Activated T-cell treated with anti-CD3 and anti-CD28 coated beads for 1 hour (primary cell): ENCODE results near the gene PAWR.

ENCODE experiments used
- DNase-seq: peaks from one replicate; pipeline ENCODE4 v3.0.0-alpha.2; 2020; ENCODE audit warnings: low read depth

PAWR gene, protein sequence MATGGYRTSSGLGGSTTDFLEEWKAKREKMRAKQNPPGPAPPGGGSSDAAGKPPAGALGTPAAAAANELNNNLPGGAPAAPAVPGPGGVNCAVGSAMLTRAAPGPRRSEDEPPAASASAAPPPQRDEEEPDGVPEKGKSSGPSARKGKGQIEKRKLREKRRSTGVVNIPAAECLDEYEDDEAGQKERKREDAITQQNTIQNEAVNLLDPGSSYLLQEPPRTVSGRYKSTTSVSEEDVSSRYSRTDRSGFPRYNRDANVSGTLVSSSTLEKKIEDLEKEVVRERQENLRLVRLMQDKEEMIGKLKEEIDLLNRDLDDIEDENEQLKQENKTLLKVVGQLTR

DNA sequence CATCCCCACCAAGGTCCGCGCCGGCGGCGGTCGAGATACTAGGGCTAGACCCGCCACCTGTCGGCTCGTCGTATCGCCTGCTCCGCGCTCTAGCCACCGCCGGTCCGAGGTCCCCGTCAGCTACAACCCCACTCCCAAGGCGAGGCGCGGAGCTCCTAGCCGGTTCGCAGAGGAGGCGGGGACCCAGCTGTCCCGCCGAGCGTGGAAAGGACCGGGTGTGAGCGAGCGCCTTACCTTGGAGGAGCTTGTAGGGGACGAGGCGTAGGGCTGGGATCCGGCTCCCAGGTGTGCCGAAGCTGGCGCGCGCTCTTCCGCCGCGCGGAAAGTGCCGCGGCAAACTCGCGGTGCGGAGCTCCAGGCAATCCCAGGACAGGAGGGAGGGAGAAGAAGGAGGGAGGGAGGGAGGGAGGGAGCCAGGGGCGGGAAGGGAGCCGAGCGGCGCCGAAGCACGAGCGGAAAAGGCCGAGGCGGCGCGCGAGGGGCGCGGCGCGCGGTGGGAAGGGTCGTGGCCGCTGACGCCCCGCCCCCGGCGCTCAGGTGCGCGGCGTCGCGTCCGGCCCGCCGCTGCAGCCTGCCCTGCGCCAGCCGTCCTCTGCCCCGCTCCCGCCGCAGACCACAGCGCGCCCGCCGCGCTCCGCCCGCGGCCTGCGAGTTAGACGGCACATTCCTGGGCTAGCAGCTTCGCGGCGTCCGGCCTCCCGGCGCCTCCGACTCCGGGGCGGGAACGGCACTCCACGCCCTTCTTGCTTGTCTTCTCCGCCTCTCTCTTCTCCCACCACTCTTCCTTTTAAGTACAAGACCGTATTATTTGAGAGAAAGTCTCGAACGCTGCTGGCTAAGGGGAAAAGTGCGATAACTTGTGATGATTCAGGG, at the start of gene PAWR:
PAWR (minus strand) TSS at position 327 of the 873 bp plus-strand sequence. CDS start 720 bp downstream, outside the sequence.
- DNase-seq = no peak

DNA sequence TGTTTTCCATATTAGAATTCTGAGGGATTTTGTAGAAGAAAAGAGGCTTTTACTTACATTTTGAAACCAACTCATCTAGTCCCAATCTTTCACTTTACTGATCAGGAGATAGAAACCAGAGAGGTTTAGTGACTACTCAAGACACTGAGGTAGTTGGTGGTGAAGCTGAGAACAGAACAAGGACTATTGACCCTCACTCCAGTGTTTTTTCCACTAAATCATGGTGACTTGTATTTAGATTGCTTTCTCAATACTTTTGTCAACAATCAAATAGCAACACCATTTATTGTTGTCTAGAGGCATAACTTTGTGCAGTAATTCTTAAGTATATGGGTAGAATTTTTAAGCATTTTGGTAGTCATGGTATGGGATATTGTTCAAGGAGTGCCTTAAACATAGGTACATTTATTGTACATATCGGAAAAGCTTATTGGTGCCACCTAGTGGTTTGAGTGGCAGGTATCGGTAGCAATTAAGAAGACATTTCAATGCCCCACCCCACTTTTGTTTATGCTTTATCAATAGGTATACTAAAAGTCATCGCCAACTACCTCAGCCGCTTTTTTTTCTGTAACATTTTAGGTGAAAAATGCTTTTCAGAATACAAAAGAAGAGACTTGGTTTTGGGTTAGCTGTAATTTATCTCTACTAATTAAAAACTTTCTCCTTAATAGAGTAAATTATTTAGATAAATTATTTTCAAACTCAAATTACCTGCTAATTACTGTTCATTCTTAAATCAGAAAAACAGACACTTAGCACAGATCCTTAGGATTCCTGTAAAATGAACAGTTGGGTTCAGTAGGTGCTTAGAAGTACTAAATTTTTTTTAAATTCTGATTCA, 47.3 kb upstream of the PAWR start:
- DNase-seq = no peak

DNA sequence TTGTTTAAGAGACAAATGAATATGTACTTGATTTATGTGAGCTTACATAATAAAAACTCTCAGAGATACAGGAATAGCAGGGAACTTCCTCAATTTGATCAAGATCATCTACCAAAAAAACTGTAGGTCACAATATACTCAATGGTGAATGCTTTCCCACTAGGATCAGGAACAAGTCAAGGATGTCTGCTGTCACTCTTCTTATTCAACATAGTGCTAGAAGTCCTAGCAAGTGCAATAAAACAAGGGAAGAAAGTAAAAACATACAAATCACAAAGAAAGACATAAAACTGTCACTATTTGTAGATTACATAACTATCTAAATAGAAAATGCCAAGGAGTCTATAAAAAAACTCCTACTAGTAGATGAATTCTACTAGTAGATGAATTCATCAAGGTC, 41.9 kb upstream of the PAWR start:
- DNase-seq = no peak

DNA sequence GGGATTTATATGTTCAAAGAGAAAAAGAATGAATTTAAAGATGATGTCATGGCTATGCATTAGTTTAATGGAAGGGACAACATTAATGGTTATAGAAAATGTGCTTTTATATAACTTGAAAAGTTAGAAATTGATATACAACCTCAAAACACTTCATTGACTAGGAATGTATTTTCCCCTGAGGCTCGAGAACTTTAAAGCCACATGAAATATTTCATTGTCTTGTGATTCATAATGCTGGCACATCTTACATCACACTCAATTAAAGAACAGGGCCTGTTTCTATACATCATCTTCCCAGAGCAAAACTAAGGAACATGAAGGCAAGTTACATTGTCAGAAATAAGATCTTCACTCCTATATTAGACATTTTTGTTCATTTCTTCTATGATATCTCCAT, 35.2 kb upstream of the PAWR start:
- no peak for DNase-seq

DNA sequence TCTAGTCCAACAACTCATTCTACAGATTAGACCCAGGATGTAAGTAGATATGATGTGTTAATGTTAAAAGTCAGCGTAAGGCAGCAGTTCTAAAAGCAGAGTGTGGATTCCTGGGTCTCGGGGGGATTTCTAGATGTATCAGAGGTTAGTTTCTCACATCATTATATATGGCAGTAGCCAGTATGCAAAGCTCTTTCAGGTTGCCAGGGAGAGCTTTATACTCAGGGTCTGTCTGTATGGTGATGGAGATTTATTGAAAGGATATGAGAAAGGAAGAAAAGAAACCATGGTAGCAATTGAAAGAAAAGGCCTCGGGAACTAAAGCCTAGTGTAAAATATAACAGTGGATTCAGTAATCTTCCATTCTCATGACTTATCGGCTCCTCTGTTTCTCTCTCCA, 26.2 kb upstream of the PAWR start:
- no peak for DNase-seq

DNA sequence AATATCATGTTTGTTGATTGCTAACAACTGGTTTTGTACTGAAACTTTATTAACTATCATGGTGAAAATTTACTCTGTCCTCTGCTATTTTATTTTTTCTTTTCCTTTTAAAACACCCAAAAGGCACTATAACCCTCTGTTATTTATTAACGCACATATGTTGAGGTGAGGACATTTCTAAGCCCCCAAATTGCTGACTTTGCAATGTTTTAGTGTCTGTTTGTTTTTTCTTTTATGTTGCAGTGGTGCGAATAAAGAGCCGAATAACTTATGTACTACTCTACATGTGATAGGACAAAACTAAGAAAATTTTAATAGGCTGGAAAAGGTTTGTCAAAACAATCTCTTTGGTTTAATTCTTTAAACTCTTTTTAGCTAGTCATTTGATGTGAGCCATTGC, 24.5 kb upstream of the PAWR start:
- DNase-seq = no peak

DNA sequence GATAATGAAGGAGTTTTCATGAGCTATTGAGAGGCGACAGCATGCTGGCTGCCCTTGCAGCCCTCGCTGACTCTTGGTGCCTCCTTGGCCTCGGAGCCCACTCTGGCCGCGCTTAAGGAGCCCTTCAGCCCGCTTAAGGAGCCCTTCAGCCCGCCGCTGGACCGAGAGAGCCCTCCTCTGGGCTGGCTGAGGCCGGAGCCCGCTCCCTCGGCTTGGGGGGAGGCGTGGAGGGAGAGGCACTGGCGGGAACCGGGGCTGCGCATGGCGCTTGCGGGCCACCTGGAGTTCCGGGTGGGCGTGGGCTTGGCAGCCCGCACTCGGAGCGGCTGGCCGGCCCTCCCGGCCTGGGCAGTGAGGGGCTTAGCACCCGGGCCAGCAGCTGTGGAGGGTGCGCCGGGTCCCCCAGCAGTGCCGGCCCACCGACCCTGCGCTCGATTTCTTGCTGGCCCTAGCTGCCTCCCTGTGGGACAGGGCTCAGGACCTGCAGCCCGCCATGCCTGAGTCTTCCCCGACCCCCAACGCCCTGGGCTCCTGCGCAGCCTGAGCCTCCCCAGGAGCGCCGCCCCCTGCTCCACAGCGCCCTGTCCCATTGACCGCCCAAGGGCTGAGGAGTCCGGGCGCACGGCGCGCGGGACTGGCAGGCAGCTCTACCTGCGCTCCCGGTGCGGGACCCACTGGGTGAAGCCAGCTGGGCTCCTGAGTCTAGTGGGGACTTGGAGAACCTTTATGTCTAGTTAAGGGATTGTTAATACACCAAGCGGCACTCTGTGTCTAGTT, 20.1 kb upstream of the PAWR start:
- DNase-seq = no peak

DNA sequence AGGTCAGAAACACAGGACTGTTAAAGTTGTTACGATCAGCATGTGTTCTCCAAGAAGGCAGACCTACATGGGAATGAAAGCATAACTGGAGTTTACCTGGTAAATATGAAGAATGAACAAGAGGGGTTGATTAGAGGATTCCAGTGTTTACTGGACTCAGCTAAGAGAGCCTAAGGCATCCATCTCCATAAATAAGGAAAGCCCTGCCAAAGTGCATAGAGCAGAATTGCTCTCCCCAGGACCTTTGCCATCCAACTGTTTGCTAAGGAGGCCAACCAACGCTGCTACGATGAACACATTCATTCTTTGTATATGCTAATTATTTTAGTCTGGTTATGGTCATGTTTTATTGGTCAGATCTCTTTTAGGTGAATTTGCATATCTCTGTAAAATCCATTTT, 17.1 kb upstream of the PAWR start:
- DNase-seq = no peak

DNA sequence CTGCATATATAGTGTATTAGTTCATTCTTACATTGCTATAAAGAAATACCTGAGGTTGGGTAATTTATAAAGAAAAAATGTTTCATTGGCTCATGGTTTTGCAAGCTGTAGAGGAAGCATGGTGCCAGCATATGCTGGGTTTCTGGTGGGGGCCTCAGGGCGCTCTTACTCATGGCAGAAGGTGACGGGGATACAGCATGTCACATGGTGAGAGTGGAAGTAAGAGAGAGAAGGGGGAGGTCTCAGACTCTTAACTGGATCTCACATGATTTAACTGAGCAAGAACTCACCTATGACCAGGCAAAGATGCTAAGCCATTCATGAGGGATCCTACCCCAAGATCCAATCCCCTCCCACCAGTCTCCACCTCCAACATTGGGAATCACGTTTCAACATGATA, 15.9 kb upstream of the PAWR start:
- DNase-seq = no peak

DNA sequence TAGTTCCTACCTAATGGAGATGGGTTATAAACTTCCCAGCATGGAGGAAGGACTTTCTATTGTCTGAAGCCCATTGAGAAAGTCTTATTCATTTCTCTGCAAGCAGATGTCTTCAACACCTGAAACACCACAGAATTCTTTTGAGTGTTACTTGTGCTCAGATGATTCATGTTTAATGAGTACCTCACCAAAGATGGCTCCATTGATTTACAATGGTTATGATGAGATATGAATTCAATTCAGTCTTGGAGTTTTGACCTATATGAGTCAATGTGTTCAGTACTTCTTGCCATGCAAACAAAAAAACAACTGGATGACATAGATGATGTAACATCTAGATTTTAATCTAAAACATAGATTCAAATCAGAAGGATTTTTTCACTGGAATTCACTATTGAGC, 15.4 kb upstream of the PAWR start:
- no peak for DNase-seq

DNA sequence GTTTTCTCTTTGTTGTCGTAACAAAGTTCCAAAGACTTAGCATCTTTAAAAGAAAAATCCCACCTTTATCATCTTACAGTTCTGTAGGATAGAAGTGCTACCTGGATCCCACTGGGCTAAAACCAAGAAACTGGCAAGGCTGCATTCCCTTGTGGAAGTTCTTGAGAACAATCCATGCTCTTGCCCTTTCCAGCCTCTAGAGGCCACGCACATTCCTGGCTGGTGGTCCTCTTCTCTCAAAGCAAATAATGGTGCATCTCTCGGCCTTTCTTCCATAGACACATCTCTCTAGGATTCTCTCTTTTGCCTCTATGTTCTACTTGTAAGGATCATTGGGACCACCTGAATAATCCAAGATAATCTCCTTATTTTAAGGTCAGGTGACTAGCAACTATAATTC, 8.2 kb upstream of the PAWR start:
- DNase-seq = no peak

DNA sequence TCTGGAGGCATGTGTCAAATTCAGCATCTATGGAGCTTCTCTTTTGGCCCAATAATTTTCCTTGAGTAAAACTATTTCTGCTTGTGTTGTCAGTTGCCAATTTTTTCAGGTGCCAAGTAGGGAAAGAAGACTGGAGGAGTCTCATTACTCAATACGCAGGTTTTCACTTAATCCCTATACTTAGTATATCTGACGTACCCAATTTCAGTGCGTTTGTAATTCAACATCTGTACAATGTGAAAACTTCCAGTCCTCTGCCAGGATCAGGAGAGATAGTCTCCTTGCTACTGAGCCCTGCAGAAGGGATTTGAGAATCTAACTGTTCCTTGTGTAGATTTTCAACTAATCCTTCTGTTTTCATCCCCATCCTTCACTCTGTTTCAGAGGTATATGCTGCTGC, 5.7 kb upstream of the PAWR start:
- no peak for DNase-seq

DNA sequence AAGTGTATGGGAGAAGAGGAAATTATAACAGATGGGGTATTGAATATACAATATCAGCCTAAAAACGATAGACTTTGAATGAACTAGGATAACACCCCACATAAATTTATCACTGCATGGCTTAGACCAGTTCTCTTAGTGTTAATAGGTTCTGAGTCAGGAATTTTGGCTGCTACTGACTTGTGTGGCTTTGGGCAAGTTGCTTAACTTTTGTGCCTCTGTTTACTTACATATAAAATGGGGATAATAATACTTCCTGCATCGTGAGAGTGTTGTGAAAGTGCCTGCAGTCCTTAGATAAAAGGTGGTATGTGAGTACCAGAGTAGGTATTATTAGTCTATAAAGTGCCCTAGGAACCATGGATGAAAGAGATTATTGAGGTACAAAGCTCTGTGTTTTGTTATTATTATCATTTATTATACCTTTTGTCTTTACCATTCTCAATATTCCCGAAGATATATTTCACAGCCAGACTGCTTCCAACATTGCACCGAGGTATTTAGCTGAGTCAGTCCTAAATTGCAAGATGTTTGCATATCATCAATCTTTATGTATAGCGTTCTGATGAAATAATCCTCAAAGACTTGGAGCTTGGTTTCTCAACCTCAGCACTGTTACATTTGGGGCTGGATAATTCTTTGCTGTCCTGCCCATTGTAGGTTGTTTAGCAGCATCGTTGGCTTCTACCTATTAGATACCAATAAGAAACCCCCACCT, 2.3 kb upstream of the PAWR start:
- no peak for DNase-seq

DNA sequence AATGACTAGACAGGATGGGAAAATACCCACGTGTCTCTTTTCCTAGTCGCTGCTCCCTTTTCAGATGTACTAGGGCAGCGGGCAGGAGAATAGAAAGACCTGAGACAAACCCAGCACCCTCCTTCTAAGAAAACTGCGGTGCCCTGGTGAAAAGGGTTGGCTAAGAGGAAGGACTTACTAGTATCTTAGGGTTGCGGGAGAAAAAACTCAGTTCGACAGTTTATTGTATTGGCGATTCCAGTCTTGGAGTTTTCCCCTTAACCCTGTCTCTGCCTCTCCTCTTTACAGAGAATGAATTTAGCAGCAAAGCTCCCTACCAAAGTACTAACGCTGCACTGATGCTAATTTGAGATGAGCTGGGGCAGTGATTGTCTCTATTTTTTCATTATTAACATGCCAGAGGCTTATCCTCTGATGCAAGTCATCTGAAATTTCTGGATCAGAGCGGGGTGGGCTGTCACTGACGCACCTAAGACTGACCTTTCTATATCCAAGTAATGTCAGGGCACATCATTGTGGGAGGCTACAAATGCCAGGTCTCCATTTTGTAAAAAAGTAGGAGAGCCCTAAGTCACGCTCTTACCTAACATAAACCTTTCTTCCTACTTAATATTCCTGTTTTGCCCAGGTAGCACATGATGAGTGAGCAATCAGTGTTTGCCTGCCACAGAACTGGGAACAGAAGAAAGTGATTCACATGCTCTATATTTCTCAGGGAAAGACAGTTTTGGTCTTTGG, 916 bp upstream of the PAWR start:
- DNase-seq = no peak

DNA sequence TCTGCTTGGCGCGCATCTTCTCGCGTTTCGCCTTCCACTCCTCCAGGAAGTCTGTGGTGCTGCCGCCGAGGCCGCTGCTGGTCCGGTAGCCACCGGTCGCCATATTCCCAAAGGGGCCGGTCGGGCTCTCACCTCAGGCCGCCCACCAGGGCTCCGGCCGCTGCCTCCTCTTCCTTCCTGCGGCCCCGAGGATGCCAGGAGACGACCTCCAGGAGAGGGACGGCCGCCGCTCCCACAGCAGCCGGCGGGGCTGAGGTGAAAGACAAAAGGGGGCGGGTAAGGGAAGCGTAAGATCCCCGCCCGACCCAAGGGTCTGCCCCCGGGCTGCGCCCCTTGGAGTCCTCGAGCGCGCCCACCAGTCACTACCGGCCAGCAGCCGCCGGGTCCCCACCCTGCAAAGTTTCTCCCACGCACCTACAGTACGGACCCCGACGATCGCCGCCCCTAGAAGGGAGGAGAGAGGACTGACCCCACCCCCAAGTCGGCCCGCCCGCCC, 574 bp downstream of the PAWR start:
- DNase-seq = no peak

DNA sequence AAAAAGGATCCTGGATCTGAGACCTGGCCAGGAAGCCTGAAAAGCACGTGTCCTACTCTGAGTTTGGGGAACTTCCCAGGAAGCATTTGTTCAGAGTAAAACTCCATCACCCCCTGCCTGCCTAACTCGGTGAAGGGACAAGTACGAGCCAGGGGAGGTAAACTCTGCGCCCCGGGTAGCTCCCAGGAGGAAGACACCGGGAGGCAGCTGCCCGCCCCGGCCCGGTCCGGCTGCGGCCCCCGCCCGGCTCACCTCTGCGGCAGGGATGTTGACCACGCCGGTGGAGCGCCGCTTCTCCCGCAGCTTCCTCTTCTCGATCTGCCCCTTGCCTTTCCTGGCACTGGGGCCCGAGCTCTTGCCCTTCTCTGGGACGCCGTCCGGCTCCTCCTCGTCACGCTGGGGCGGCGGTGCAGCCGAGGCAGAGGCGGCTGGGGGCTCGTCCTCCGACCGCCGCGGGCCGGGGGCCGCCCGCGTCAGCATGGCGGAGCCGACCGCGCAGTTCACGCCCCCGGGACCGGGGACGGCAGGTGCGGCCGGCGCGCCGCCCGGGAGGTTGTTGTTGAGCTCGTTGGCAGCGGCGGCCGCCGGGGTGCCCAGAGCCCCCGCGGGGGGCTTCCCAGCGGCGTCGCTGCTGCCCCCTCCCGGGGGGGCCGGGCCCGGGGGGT, 1.2 kb downstream of the PAWR start:
- no peak for DNase-seq

DNA sequence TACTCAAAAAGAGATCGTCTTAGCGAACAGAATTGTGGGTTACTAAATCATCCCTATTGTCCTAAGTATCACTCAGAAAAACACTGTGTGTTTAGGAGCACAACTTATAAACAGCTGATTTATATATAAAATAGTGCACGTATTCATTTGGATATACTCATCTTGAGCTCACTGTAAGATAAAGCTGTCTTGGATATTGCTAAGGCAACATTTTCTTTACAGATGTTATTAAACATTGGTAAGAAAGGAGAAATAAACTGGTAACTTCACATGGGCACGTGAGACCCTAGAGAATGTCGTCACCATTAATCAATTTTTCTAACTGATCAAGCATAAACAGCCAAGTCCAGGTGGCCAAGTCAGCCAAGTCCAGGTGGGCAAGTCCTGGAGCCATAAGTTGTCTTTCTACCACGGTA, 1.7 kb downstream of the PAWR start:
- DNase-seq = no peak

DNA sequence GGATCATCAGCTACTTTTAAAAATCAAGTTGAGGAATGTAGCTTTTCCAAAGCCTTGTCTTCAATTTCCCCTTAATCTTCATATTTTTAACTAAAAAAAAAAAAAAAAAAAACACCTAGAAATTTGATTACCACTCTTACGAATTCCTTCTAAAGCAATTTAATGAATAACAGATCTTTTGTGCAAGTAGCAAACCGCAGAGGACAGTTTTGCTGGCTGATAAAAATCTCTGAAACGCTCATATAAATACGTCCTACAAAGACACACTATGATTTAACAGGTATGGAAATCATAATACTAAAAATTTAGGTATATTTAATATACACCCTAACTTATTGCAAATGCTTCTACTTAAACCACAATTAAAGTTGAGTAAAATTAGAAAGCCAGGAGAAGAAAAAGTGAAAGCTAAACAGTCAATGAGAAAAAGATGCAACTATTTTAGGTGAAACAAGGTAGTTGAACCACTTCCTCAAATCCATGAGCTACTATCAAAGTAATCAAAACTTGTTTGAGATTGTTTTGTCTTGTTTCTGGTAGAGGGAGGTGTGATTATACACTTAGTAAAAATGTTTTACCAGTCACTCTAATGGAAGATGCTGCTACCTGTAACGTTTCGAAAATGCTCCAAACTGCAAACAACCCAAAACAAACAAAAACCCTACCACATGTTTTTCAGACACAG, 2.2 kb downstream of the PAWR start:
- no peak for DNase-seq

DNA sequence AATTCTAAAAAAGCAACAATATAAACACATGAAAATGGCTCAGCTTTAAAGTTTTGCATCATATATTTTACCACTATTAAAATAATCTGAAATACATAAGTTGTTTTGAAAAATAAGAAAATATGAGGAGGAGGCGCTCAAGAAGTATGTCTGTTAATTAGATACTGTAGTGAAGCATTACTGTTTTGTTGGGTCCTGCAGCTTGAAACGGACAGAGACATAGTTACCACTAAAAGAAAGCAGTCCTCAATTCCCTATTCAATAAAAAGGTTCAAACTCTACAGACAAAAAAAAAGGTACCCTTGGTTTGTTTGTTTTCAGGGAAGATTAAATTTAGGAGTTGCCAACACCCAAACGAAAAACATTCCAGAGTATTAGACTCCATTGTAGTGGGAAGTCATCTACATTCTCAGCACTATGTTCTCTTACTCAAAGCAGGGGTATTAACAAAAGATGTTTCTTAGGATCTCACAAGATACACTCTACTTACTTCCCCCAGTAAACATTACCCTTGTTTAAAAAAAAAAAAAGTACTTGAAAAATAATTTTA, 3.0 kb downstream of the PAWR start:
- DNase-seq = no peak
